MM.1S (cell line): ENCODE measurements around the gene CLMN.

Experiments
- DNase-seq: peaks from one replicate; pipeline ENCODE4 v3.0.0-alpha.2; 2015
- H2AFZ ChIP-seq: fragments of 300-600 bp; sonication (generic); 2 replicates; pipeline ENCODE4 v1.6.0; 2016; ENCODE audit warnings: antibody characterized with exemption, low read length
- H3F3A ChIP-seq: fragments of 300-600 bp; sonication (generic); 2 replicates; pipeline ENCODE4 v1.6.1; 2016; ENCODE audit warnings: mild to moderate bottlenecking, antibody characterized with exemption, low read length, moderate library complexity, mixed read lengths; ENCODE audit not compliant: insufficient read depth
- H3K27ac ChIP-seq: fragments of 300-600 bp; sonication (generic); 2 replicates; pipeline ENCODE4 v1.5.1; 2016; ENCODE audit warnings: mild to moderate bottlenecking, low read length
- H3K27me3 ChIP-seq: fragments of 300-600 bp; sonication (generic); replicated peaks from 2 replicates; pipeline ENCODE4 v1.6.0; 2016; ENCODE audit warnings: low read length; ENCODE audit not compliant: insufficient read depth
- H3K36me3 ChIP-seq: fragments of 300-600 bp; sonication (generic); replicated peaks from 2 replicates; pipeline ENCODE4 v1.6.1; 2016; ENCODE audit warnings: mild to moderate bottlenecking, low read length, mixed read lengths; ENCODE audit not compliant: insufficient read depth
- H3K4me1 ChIP-seq: fragments of 300-600 bp; sonication (generic); 2 replicates; pipeline ENCODE4 v1.6.1; 2016; ENCODE audit warnings: low read length, mixed read lengths
- H3K4me2 ChIP-seq: fragments of 300-600 bp; sonication (generic); 2 replicates; pipeline ENCODE4 v1.6.0; 2016; ENCODE audit warnings: low read depth, low read length
- H3K4me3 ChIP-seq: fragments of 300-600 bp; sonication (generic); 2 replicates; pipeline ENCODE4 v1.5.1; 2016; ENCODE audit warnings: low read length, mixed read lengths
- H3K79me2 ChIP-seq: fragments of 300-600 bp; sonication (generic); 2 replicates; pipeline ENCODE4 v1.6.1; 2016; ENCODE audit warnings: mixed run types, low read length, mixed read lengths
- H3K9ac ChIP-seq: fragments of 300-600 bp; sonication (generic); 2 replicates; pipeline ENCODE4 v1.6.1; 2016; ENCODE audit warnings: low read length, mixed read lengths
- H3K9me2 ChIP-seq: fragments of 300-600 bp; sonication (generic); replicated peaks from 2 replicates; pipeline ENCODE4 v1.6.1; 2016; ENCODE audit warnings: mild to moderate bottlenecking, low read length, mixed read lengths; ENCODE audit not compliant: insufficient read depth
- H3K9me3 ChIP-seq: fragments of 300-600 bp; sonication (generic); replicated peaks from 2 replicates; pipeline ENCODE4 v1.6.1; 2016; ENCODE audit warnings: mild to moderate bottlenecking, low read length, mixed read lengths; ENCODE audit not compliant: insufficient read depth
- H4K20me1 ChIP-seq: fragments of 300-600 bp; sonication (generic); 2 replicates; pipeline ENCODE4 v1.6.1; 2016; ENCODE audit warnings: mild to moderate bottlenecking, low read length, moderate library complexity, mixed read lengths; ENCODE audit not compliant: insufficient read depth
- CTCF ChIP-seq: fragments of 300-600 bp; sonication (generic); IDR thresholded peaks from 2 replicates; pipeline ENCODE4 v1.5.1; 2016; ENCODE audit warnings: antibody characterized with exemption, low read length, mixed read lengths
- EZH2 ChIP-seq: fragments of 300-600 bp; sonication (generic); optimal IDR thresholded peaks from 2 replicates; pipeline ENCODE3; 2017; ENCODE audit warnings: low read depth, mild to moderate bottlenecking, antibody characterized with exemption, low read length, mixed read lengths
- EZH2phosphoT487 ChIP-seq: fragments of 300-600 bp; sonication (generic); IDR thresholded peaks from 2 replicates; pipeline ENCODE4 v1.6.1; 2018; ENCODE audit warnings: antibody characterized with exemption, low read length

The CLMN gene

GRCh38 chr14:95300697-95301526, 18.8 kb downstream of the CLMN start:
- Histone ChIP-seq H3K9me2 (no peaks in the 10 kb centered on the region), H3K27ac (no peak overlapping the region), H3F3A (no peaks in the 10 kb centered on the region), H3K9me3 (no peaks in the 10 kb centered on the region), H3K27me3 (no peaks in the 10 kb centered on the region), H3K4me3 (no peak overlapping the region), H3K79me2 (peaks cover 5% of the 10 kb centered on the region; the same call in 1 of the 2 replicates), H3K4me1 (no peaks in the 10 kb centered on the region), H3K4me2 (no peak overlapping the region), H3K36me3 (no peaks in the 10 kb centered on the region), H3K9ac (no peak overlapping the region), H4K20me1 (no peaks in the 10 kb centered on the region), H2AFZ (no peak overlapping the region)
- no peak for DNase-seq
- no peak for TF ChIP-seq EZH2
- TF ChIP-seq CTCF = no peak
- no peak for TF ChIP-seq EZH2phosphoT487

GRCh38 chr14:95300002-95300696, 19.6 kb downstream of the CLMN start:
- Histone ChIP-seq H3K4me3 (no peak overlapping the region), H3K4me2 (no peak overlapping the region), H3K9ac (no peak overlapping the region), H3K36me3 (no peaks in the 10 kb centered on the region), H3K4me1 (no peaks in the 10 kb centered on the region), H2AFZ (no peak overlapping the region), H4K20me1 (no peaks in the 10 kb centered on the region), H3K9me2 (no peaks in the 10 kb centered on the region), H3K79me2 (peaks cover 5% of the 10 kb centered on the region; the same call in 1 of the 2 replicates), H3F3A (no peaks in the 10 kb centered on the region), H3K9me3 (no peaks in the 10 kb centered on the region), H3K27ac (no peak overlapping the region), H3K27me3 (no peaks in the 10 kb centered on the region)
- DNase-seq = no peak
- TF ChIP-seq CTCF = no peak
- no peak for TF ChIP-seq EZH2
- no peak for TF ChIP-seq EZH2phosphoT487

- TF ChIP-seq CTCF = no peak
- no peak for TF ChIP-seq EZH2phosphoT487
- TF ChIP-seq EZH2 = no peak
Observed at GRCh38 chr14:95299271-95299670, 20.4 kb downstream of the CLMN start.

More at GRCh38 chr14:95299271-95299670, 20.4 kb downstream of the CLMN start:
- Histone ChIP-seq H4K20me1 (no peaks in the 10 kb centered on the region), H3F3A (no peaks in the 10 kb centered on the region), H3K9ac (no peak overlapping the region), H3K4me3 (no peak overlapping the region), H3K27me3 (no peaks in the 10 kb centered on the region), H3K9me3 (no peaks in the 10 kb centered on the region), H3K4me2 (no peak overlapping the region), H3K27ac (no peak overlapping the region), H3K36me3 (no peaks in the 10 kb centered on the region), H3K9me2 (no peaks in the 10 kb centered on the region), H3K79me2 (peaks cover 5% of the 10 kb centered on the region; the same call in 1 of the 2 replicates), H3K4me1 (no peaks in the 10 kb centered on the region), H2AFZ (no peak overlapping the region)
- no peak for DNase-seq
